GM10248 (cell line): ENCODE data around the gene LRGUK.
A peak's percentile ranks its signal among the peaks of the same experiment; 100 is the strongest.

Experiments
- CTCF ChIA-PET: fragments of 300-600 bp; sonication (Branson Sonifier 250); formaldehyde crosslinking; extraction: SDS; loops from one replicate; lab custom pipeline; 2021; ENCODE audit warnings: antibody characterized with exemption; lab: Yijun Ruan, JAX
- POLR2A ChIA-PET: fragments of 350-650 bp; sonication (Branson Sonifier 250); formaldehyde crosslinking; extraction: SDS; loops from one replicate; lab custom pipeline; 2020; ENCODE audit warnings: antibody characterized with exemption; lab: Yijun Ruan, JAX
- DNase-seq: peaks from one replicate; pipeline ENCODE4 v3.0.0; 2012; ENCODE audit errors: extremely low spot score
- CTCF ChIP-seq: IDR thresholded peaks from 2 replicates; pipeline ENCODE4 v1.5.1; 2012; ENCODE audit warnings: mild to moderate bottlenecking, low read depth; ENCODE audit errors: extremely low read depth, missing control alignments, control extremely low read depth

LRGUK gene

GRCh38 chr7:134165252-134165651 lies 38.1 kb downstream of the LRGUK start:
- TF ChIP-seq CTCF, result no peak
- DNase-seq, result no peak
- ChIA-PET POLR2A (no interaction called here), CTCF (interaction anchor here (0.9 kb wide), 1 partner anchor 24 kb away, joined by 3 read pairs; no protein-coding TSS in a partner anchor)

GRCh38 chr7:134167250-134167649 lies 40.1 kb downstream of the LRGUK start:
- CTCF ChIA-PET, result interaction anchor here (1.0 to 1.7 kb wide), 2 partner anchors 17 to 26 kb away, joined by 3 to 5 read pairs; no protein-coding TSS in a partner anchor
- POLR2A ChIA-PET, result no interaction called here
- DNase-seq, result no peak
- TF ChIP-seq CTCF, result no peak

- DNase-seq, result no peak
- CTCF ChIA-PET, result interaction anchor here (1.0 to 1.2 kb wide), 2 partner anchors 17 to 27 kb away, joined by 3 to 7 read pairs; no protein-coding TSS in a partner anchor
- POLR2A ChIA-PET, result no interaction called here
- TF ChIP-seq CTCF, result no peak
Observed at GRCh38 chr7:134167841-134168240, 40.7 kb downstream of the LRGUK start.

GRCh38 chr7:134174795-134175261 lies 47.7 kb downstream of the LRGUK start:
- no peak for TF ChIP-seq CTCF
- ChIA-PET CTCF (interaction anchor here (0.8 to 1.3 kb wide), 3 partner anchors 13 to 21 kb away, joined by 3 read pairs; no protein-coding TSS in a partner anchor), POLR2A (no interaction called here)
- peak; percentile 59 for DNase-seq

- POLR2A ChIA-PET, result no interaction called here
- DNase-seq, result no peak
- TF ChIP-seq CTCF, result no peak
- CTCF ChIA-PET, result interaction anchor here (1.3 kb wide), 1 partner anchor 14 kb away, joined by 3 read pairs; no protein-coding TSS in a partner anchor
Observed at GRCh38 chr7:134175334-134176036, 48.3 kb downstream of the LRGUK start.

GRCh38 chr7:134176037-134176350 lies 48.9 kb downstream of the LRGUK start:
- POLR2A ChIA-PET, result no interaction called here
- CTCF ChIA-PET, result no interaction called here
- TF ChIP-seq CTCF, result no peak

More at GRCh38 chr7:134176037-134176350, 48.9 kb downstream of the LRGUK start:
- no peak for DNase-seq
